Renal cortex interstitium (tissue), 11 donors: Measurements from ENCODE around the gene BCAS3. TPM values are rescaled to one million over a fixed set of nuclear protein-coding genes. Genes with fewer than 3 reads are reported as not detected.

Experiments used
- DNase-seq, 11 donors: peaks; one replicate each; pipeline ENCODE4 v3.0.0-alpha.2; 2013; ENCODE audit warnings: low read depth in 9 of 11, low spot score in 4 of 11; ENCODE audit errors: extremely low read depth in 1 of 11
- polyA plus RNA-seq, 3 donors: library from polyadenylated mRNA; unstranded; fragments of 120-200 nt; gene quantifications; one replicate each; pipeline ENCODE4 v1.2.1, GENCODE V29; 2013; ENCODE audit not compliant: insufficient read length in 3 of 3

BCAS3 gene
- polyA plus RNA-seq, 3 donors: 27.0 to 30.9 (median 28.9) TPM

GRCh38 chr17:61175298-61176142 is 497.9 kb downstream of the BCAS3 start:
- no peak for DNase-seq

- DNase-seq: no peak
These were observed 499.7 kb downstream of the BCAS3 start for GRCh38 chr17:61177351-61177750.

- no peak for DNase-seq
These were observed 500.6 kb downstream of the BCAS3 start for GRCh38 chr17:61178284-61178683.

GRCh38 chr17:61179380-61179806 is 501.7 kb downstream of the BCAS3 start:
- DNase-seq: no peak

- no peak for DNase-seq
These were observed 506.1 kb downstream of the BCAS3 start for GRCh38 chr17:61183793-61184192.

- no peak for DNase-seq
These were observed 507.7 kb downstream of the BCAS3 start for GRCh38 chr17:61185385-61185784.

GRCh38 chr17:61187038-61187437 is 509.4 kb downstream of the BCAS3 start:
- DNase-seq: no peak

- DNase-seq: no peak
These were observed 510.4 kb downstream of the BCAS3 start for GRCh38 chr17:61188081-61188480.

GRCh38 chr17:61189968-61190367 is 512.3 kb downstream of the BCAS3 start:
- no peak for DNase-seq

GRCh38 chr17:61196302-61196704 is 518.7 kb downstream of the BCAS3 start:
- no peak for DNase-seq

GRCh38 chr17:61196799-61197198 is 519.1 kb downstream of the BCAS3 start:
- no peak for DNase-seq

GRCh38 chr17:61199431-61200338 is 522.0 kb downstream of the BCAS3 start:
- no peak for DNase-seq

GRCh38 chr17:61200339-61200715 is 522.7 kb downstream of the BCAS3 start:
- DNase-seq: no peak

- no peak for DNase-seq
These were observed 523.6 kb downstream of the BCAS3 start for GRCh38 chr17:61201211-61201610.

GRCh38 chr17:61202564-61202963 is 524.9 kb downstream of the BCAS3 start:
- DNase-seq: no peak

- no peak for DNase-seq
These were observed 526.0 kb downstream of the BCAS3 start for GRCh38 chr17:61203671-61204131.

GRCh38 chr17:61204456-61204855 is 526.8 kb downstream of the BCAS3 start:
- DNase-seq: no peak

GRCh38 chr17:61205401-61205800 is 527.8 kb downstream of the BCAS3 start:
- no peak for DNase-seq

- DNase-seq: no peak
These were observed 528.3 kb downstream of the BCAS3 start for GRCh38 chr17:61205931-61206330.

- DNase-seq: no peak
These were observed 529.3 kb downstream of the BCAS3 start for GRCh38 chr17:61206922-61207321.
